ENCODE measurements around the gene LSM3.

LSM3 gene

DNA sequence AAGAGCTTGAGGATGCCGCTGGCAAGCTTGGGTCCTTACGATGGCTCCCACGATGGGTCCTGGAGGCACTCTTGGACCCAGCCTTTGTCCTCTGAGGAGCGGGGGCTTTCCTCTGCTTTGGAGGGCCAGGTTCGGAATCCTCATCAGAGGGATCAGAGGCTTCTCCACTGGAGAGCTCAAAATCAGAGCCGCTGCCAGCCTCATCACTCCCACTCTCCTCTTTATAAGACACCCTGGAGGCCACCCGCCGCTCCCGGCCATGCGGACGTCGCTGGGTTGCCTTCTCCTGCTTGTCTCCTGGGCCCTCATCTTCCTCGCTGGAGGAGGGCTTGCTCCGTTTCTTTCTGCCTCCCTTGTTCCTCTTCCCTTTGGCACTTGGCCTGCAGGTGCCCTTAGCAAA lies 20.2 kb upstream of the LSM3 start:
- DNase-seq = no peak

DNA sequence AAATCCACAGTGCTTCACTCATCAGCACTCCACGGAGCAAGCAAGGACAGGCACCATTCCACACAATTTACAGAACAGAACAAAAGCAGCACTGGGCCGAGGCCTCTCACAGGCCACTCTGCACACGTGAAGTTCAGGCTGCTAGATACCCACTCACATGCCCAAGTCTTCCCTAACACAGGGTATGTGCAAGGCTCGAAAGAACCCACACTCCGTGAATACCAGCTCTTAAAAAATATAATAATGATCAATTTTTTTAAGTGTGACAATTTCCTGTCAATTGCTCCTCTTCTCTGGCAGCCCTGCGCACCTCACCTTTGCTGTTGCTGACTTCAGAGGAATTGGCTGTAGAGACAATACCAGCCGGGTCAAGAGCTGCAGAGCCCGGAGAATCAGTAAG lies 19.2 kb upstream of the LSM3 start:
- no peak for DNase-seq

DNA sequence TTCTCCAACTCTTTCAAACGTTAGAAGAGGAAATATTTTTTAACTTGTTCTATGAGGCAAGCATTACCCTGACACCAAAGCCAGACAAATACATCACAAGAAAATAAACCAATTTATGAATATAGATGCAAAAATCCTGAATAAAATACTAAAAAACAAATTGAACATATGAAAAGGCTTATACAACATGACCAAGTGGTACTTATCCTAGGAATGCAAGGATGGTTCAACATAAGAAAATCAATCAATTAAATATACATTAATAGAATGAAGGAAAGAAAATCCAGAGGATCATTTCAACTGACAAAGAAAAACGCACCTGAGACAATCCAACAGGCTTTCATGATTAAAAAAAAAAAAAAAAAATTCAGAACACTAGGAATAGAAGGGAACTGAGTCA lies 17.3 kb upstream of the LSM3 start:
- no peak for DNase-seq

DNA sequence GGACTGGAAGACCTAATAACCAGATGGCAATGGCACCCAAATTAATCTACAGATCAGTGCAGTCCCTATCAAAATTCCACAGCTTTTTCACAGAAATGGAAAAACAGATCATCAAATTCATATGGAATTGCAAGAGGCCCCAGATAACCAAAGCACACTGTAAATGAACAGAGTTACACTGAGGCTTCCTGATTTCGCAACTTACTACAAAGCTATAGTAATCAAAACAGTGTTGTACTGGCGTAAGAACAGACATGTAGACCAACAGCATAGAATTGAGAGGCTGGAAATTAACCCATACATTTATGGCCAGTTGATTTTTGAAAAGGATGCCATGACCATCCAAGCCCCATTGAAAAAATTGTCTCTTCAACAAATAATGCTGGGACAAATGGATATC lies 16.4 kb upstream of the LSM3 start:
- peak; percentile 39 for DNase-seq

DNA sequence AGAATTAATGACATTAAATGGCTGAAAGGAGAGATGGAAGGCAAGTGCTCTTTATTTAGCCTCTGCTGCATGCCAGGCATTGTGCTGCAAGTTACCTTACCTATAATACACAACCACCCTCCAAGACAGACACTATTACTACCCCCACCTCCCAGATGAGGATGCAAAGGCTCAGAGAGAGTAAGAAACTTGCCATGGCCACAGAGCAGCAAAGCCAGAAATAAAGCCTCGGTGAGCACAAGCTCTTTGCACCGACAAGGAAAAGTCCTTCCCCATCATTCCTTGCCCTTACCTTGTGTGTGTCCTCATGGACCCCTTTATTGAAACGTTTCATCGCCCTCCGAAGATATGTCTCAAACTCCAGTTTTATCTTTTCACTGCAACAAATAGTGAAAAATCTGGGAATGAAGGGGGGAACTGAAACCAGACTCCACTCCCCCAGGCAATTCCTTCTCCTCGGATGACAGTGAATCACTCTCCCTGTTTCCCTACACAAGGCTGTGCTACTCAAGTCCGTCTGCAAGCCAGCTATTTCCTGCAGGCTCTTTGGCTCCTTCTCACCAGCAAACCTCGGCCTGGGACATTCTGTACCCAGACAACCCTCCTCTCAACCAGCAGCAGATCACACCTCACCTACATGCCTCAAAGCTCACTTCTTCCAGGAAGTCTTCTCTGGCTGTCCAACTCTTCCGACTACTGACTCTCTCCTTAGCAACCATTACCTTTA lies 11.6 kb upstream of the LSM3 start:
- peak; percentile 42 for DNase-seq

DNA sequence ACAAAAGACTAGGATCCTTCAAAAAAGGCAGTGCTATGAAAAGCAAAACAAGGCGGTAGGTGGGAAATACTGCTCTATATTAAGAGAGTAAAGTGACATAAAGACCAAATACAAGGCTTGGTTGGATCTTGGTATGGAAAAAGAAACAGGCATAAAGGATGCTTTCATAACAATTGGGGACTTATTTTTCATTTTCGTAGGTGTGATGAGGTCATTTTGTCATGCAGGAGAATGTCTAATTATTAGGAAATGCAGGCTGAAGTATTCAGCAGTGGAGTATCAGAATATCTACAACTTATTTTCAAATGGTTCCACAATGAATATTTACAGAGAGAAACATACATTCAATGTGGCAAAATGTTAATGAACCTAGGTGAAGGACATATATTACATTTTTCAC lies 9.2 kb upstream of the LSM3 start:
- DNase-seq = peak; percentile 52

DNA sequence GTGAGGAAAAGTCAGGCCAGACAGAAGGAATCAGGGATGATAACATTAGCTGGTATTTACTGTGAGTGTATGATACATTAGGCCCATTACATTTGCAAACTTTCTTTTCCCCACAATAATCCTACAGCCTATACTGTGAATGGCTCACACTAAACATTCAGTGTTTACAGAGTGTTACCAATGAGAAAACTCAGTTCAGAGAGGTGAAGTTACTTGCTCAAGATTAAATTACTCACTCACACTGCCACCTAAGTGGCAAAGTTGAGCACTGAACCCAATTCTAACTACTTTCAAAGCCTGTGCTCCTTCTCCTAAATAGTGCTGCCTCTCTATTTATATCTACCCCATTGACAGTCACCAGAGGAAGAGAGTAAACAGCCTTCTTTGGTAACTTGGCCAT lies 8.7 kb upstream of the LSM3 start:
- no peak for DNase-seq

DNA sequence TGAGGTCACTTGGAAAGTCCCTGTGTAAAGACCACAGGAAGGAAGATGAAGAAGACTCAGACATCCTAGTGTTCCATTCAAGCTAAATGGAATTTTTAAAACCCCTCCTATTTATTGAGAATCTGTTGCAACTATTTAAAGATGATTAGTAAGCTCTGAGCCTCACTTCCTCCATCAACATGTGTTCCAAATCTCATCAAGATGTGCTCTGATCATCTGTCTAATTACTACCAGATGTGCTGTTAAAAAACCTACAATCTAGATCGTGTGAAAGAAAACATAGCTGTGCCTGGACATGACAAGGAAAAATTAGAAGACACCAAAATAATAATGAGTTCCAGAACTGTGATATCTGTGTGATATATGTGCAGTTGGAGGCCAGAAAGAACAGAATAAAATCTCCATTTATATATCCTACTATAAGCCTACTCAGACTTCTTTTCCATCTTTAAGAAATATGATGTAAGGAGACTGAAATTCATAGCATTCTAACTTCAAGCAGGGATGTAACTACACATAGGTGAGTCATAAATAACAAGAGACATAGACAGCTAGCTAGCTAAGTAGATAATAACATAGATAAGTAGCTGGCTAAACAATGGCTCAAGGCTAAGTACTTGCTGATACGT lies 8.0 kb upstream of the LSM3 start:
- DNase-seq = peak; percentile 16

DNA sequence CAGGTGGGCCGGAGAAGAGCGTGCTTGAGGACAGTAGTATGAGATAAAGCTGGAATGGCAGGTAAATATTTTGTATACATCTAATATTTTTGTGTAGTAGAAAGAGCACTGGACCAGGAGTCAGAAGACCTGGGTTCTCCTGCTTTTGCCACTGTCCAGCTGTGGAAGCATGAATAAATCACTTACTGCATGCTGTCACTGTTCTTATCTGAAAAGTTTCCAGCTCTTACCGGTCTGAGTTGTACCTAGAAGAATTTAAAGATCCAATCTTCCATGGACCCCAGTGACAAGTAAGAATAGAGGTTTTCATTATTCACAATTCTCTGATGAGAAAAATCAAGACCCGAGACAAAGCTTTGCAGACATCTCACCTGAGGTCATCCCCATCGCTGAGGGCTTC lies 6.1 kb upstream of the LSM3 start:
- DNase-seq = no peak

DNA sequence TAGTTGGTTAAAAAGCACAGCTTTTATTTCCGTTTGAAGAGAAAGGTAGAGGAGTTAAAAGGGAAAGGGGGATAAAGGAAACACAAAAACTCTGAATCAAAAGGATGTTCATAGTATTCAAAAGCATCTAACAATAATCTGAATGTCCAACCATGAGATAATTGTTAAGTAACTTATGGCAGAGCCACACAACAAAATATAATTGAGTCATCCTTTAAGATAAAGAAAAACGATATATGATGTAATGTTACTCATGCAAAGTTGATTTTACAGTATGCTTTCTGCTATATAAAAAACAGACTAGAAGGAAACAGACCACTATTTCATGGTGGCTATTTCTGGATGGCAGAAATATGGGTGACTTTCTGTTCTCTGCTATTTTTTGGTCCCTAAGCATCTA lies 4.1 kb upstream of the LSM3 start:
- no peak for DNase-seq

DNA sequence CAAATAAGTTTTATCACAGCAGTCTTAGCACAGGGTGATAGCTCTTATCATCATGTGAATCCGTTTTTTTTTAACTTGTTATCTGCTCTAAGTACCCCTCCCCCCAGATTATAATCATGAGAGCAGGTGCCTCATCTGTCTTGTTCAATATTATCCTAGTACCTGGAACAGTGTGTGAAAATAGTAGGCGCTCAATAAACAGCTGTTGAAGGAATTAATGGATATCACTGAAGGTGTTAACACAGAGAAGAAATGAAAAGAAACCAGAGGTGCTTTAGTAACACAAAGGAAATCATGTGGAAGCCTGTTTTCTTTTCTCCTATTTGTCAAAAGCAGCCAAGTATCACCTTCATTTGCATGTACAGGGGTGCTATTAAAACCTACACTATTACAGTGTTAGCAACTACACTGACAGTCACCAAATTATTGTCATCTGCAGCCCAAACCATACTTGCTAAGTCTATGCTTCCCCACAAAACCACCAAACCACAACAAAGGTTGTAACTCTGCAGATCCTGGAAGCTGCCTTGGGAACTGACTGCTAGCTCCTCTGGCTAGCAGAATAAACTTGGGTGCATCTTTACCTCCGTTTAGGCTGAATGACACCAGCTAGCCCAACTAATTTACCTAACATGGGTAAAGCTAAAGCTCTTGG lies 3.1 kb upstream of the LSM3 start:
- DNase-seq = peak; percentile 27

DNA sequence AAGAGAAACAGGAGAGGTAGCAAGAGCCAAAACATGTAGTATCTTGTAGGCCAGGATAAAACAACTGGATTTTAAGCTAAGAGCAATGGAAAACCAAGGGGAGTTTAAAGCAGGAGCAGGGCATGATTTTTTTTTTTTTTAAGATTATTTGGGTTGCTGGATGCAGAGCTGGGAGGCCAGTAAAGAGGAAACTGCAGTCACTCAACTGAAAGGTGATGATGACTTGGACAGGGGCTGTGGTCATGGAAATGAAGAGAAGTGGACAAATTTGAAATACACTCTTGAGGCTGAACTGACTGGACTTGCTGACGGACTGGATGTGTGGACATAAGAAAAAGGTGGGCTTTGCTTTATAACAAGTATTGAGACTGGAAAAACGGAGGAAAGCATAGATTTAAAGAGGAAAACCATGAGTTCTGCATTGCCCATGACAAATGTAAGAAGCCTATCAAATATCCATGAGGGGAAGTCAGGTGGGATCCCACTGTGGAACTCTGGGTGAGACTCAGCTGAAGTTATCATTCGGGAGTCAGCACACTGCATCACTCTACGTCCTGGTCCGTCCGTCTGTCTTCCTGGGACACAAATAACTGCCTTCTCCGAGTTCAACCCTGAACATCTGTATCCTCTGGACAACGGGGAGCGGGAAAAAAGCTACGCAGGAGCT lies 904 bp upstream of the LSM3 start:
- no peak for DNase-seq

DNA sequence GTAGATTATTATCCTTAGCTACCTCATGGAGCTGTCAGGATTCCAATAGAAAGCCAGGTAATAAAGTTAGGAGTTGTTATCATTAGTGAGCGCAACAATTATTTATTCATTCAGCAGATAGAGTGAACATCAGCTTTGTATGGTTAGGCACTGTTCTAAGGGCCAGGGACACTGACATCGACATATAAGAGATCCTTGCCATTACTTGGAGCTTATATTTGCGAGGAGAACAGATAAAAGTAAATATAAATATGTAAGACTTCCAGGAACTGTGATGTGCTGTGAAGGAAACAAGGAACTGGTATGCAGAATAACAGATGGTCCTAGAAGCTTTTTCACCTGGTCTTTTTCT lies 473 bp downstream of the LSM3 start:
- no peak for DNase-seq

DNA sequence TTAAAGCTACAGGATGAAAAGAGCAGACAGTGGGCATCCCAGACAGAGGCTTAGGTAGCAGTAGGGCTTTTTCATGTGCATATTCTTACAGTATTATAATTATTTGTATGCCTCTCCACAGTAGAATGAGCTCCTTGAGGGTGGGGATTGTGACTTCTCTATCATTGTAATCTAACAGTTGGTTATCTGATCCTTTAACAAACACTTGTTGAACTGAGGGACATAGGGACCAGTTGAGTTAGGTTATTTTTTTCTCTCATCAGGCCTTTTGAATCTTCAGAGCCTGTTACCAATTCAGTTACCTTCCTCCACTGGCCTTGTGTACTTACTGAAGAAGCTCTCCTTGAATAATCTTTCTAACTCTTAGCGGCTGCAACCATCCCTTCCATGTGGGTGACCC lies 1.2 kb downstream of the LSM3 start:
- no peak for DNase-seq

DNA sequence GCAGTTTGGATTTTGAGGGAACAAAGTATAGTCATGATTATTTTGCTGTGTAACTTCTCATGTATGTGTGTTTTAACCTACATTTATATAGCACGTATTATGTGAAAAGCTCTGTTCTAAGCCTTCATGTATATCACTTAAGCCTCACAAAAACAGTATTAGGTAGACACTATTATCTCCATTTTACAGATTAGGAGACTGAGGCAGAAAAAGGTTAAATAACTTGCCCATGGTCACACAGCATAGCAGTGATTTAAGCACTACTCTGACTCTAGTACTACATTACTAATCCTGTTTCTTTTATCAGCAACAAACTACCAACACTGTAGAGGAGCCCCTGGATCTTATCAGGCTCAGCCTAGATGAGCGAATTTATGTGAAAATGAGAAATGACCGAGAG lies 2.6 kb downstream of the LSM3 start:
- no peak for DNase-seq

DNA sequence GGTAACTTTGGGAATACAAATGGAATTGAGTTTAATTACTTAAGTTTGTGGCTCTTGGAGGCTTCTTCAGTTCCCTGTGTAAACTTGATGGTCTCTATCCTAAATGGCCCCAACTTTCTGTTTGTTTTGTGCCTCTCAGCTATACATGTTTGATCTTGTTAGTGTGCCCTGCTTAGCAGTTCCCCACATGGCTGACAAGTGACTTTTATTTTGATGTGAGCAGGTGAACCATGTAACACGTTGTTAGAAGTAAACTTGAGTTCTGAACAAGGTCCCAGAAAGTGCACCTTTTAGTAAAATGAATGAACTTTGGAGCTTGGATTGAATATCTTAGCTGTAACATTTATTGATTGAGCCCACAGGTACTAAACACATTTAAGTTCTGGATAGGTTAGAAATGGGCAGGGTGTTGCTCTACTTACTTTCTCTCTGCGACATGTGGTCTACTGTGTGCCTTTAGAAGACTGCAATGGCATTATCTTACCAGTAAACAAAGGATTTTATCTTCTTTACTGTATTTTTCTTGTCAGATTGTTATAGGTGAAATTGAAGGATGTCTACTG lies 4.5 kb downstream of the LSM3 start:
- no peak for DNase-seq

DNA sequence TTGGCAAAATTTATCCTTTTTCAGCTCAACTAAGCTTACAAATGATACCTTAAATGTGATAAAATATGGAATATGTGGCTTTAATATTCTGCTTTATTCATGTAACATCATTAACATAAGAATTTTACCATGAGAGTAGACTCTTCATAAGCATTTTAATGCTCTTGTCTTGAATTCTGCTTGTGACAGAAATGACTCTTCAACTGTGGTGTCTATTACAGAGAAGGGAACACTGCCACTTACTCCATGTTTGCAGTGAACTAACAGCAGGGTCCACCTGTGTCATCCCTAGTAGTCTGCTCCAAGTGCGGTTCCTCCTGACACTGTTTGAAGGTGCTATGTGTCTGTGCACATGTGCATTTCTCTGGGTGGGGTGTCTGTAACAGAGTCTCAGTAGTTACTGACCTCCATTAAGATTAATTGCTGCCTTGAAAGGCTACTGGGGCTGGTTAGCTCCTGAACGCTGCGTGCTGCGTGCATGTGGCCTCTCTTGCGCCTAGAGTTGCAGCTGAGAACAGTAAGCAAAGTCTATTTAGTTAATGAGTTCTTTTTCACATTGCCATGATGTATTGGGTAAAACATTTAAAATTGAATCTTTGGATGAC lies 8.3 kb downstream of the LSM3 start:
- DNase-seq = no peak

DNA sequence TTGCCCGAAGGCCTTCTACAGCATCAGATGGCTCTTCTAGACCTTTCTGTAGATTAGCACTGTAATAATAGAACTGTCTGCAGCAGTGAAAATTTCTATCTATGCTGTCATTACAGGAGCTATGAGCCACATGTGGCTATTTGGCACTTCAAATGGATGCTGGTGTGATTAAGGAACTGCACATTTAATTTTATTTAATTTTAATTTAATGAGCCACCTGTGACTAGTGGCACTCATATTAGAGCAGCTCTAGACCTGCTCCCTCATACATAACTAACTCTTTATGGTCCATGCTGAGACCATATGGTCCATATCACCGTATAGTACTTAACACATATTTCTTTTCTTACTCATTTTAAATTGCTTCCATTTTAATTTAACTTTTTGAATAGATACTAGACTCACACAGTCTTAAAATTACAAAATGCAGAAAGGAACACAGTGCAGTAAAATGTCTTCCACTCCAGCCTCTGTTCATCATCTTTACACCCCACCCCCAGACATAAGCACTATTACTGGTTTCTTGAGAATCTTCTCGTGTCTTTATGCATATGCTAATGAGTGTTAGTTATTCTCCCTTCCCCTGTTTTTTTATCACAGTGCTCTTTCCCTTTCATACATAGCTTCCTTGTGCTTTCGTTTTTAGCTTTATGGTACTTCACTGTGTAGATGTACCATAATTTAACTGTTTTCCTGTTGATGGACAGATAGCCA lies 9.6 kb downstream of the LSM3 start:
- no peak for DNase-seq

DNA sequence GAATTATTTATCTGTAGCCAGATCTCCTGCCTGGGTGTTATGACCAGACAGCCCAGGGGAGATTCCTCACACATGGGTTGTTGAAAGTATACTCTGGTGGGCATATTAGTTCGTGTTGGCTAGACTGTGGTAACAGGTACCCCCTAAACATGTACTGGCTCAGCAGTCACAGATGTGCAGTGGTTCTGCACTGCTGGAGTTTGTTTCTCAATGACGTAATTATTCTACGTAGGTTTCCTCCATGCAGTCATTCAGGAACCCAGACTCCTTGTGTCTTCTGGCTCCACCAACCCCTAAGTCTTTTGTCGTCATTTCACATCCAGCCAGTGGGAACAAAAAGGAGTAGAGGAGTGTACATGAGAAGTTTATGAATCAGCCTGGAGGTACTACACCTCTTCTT lies 16.2 kb downstream of the LSM3 start:
- DNase-seq = no peak

DNA sequence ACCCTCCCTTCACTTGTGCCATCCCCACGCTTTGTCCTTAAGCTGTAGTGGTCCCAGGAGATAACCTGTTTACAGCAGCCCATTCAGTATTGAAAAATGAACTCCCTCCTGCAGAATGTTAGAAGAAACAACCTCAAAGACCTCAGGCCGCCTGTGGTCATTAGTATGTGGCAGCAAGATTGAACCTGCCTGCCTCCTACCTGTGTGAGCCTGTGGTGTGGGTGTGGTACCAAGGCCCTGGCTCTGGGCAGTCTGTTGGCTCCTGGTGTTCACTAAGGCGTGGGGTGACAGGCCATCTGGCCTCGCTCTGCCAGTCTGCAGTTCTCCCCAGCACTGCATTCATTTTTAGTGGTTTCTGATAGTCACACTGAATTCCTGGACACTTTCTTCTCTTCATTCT lies 21.0 kb downstream of the LSM3 start:
- DNase-seq = no peak

DNA sequence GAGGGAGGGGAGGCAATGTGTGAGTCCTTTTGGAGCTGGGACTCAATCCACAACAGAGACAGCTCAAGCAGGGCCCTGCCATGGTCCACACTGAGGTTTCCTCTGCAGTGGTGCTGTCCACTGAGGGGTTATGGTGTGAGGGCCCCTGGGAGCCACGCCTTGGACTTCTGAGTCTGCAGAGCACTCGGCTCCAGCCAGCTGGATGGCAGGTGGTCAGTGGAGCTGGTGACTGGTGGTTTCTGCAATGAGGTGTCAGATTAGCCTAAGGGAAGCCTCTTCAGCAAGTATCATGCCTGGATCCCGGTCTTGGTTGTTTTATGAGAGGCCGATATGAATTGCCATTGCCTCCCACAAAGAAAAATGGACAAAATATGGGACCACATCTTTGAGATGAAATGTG lies 21.7 kb downstream of the LSM3 start:
- no peak for DNase-seq

DNA sequence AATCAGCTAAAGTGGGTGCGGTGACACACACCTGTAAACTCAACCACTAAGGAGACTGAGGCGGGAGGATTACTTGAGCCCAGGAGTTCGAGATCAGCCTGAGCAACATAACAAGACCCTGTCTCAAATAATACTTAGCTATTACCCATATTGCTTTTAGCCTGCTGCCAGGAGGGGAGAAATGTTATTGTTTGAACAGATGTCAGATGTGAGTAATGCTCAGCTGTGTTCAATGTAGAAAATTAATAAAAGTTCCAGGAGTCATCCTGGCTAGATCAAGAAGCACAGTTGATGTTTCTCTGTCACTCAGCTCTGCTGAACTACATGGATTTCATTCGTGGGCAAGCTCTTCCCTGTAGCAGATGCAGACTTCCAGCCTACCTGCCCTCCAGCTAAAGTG lies 22.2 kb downstream of the LSM3 start:
- no peak for DNase-seq
